ENCODE results near the gene GYPC.
"Not testable (repeated sequence)": the region's sequence is repeated elsewhere in the genome, so short reads cannot be mapped to it uniquely, and the experiment has no call there.

GYPC gene

GRCh38 chr2:126671488-126671887 lies 15.5 kb downstream of the GYPC start:
- no peak for DNase-seq (ENCODE audit: low spot score)

GRCh38 chr2:126672980-126673605 lies 17.1 kb downstream of the GYPC start:
- DNase-seq (ENCODE audit: low spot score) = no peak

- no peak for DNase-seq (ENCODE audit: low spot score)
Measured at GRCh38 chr2:126674075-126674744, 18.3 kb downstream of the GYPC start.

GRCh38 chr2:126675637-126676036 lies 19.7 kb downstream of the GYPC start:
- DNase-seq (ENCODE audit: low spot score) = no peak

GRCh38 chr2:126676221-126677175 lies 20.5 kb downstream of the GYPC start:
- DNase-seq (ENCODE audit: low spot score) = no peak

GRCh38 chr2:126677176-126677538 lies 21.2 kb downstream of the GYPC start:
- no peak for DNase-seq (ENCODE audit: low spot score)

- DNase-seq (ENCODE audit: low spot score) = no peak
Measured at GRCh38 chr2:126678269-126679065, 22.5 kb downstream of the GYPC start.

GRCh38 chr2:126679094-126679713 lies 23.2 kb downstream of the GYPC start:
- no peak for DNase-seq (ENCODE audit: low spot score)

- DNase-seq (ENCODE audit: low spot score) = no peak
Measured at GRCh38 chr2:126681505-126681904, 25.5 kb downstream of the GYPC start.

- no peak for DNase-seq (ENCODE audit: low spot score)
Measured at GRCh38 chr2:126685629-126686028, 29.7 kb downstream of the GYPC start.

GRCh38 chr2:126686286-126686685 lies 30.3 kb downstream of the GYPC start:
- no peak for DNase-seq (ENCODE audit: low spot score)

GRCh38 chr2:126686841-126687485 lies 31.0 kb downstream of the GYPC start:
- no peak for DNase-seq (ENCODE audit: low spot score)

- no peak for DNase-seq (ENCODE audit: low spot score)
Measured at GRCh38 chr2:126687503-126687902, 31.5 kb downstream of the GYPC start.

- not testable (repeated sequence) for DNase-seq (ENCODE audit: low spot score)
Measured at GRCh38 chr2:126688594-126688993, 32.6 kb downstream of the GYPC start.

GRCh38 chr2:126692241-126692640 lies 36.3 kb downstream of the GYPC start:
- DNase-seq (ENCODE audit: low spot score) = not testable (repeated sequence)

GRCh38 chr2:126692934-126693592 lies 37.1 kb downstream of the GYPC start:
- DNase-seq (ENCODE audit: low spot score) = not testable (repeated sequence)

GRCh38 chr2:126696644-126697520 lies 40.9 kb downstream of the GYPC start:
- no peak for DNase-seq (ENCODE audit: low spot score)

GRCh38 chr2:126698376-126698775 lies 42.4 kb downstream of the GYPC start:
- DNase-seq (ENCODE audit: low spot score) = no peak

GRCh38 chr2:126699018-126699417 lies 43.1 kb downstream of the GYPC start:
- DNase-seq (ENCODE audit: low spot score) = no peak
